ENCODE measurements around the gene RNPS1.
"Not testable (repeated sequence)": the region's sequence is repeated elsewhere in the genome, so short reads cannot be mapped to it uniquely, and the experiment has no call there.

RNPS1 gene

GRCh38 chr16:2282866-2283555, 15.1 kb upstream of the RNPS1 start:
- DNase-seq (ENCODE audit: low spot score) = no peak

DNA sequence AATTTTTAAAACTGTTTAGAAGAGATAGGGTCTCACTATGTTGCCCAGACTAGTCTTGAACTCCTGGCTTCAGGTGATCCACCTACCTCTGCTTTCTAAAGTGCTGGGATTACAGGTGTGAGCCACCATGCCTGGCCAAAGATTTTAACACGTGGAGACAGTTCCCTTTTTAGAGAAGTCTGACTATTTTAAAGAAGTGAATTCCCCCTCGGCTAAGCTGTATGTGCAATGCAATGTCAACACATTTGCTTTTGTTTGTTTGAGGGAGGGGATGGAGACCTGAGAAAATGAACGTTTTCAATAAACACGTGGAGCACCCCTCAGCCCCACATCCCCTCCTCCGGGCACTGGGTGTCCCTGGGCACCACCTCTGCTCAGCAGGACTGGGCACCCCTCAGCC, 14.3 kb upstream of the RNPS1 start:
- no peak for DNase-seq (ENCODE audit: low spot score)

- DNase-seq (ENCODE audit: low spot score) = no peak
Measured at GRCh38 chr16:2280981-2281542, 13.1 kb upstream of the RNPS1 start.

DNA sequence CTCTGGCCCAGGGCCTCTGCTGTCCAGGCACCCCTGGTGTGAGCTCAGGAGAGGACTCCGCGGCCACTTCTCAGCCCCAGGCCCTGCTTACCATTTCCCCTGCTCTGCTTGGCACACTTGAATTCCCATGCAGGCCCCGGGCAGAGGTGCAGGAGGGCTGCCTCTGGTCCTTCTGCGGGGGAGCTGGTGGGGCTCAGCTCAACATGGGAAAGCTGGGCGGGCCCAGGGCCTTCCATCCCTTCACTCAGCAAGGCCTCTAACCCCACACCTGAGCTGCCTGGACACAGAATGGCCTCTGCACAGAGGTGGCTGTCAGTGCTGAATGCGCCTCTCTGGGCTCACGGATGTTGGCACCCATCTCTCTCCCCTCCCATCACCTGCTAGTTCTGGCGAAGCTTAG, 12.5 kb upstream of the RNPS1 start:
- no peak for DNase-seq (ENCODE audit: low spot score)

- DNase-seq (ENCODE audit: low spot score) = no peak
Measured at GRCh38 chr16:2278956-2279800, 11.3 kb upstream of the RNPS1 start.

GRCh38 chr16:2278272-2278608, 10.3 kb upstream of the RNPS1 start:
- no peak for DNase-seq (ENCODE audit: low spot score)

- DNase-seq (ENCODE audit: low spot score) = no peak
Measured at GRCh38 chr16:2277466-2278271, 9.7 kb upstream of the RNPS1 start.

DNA sequence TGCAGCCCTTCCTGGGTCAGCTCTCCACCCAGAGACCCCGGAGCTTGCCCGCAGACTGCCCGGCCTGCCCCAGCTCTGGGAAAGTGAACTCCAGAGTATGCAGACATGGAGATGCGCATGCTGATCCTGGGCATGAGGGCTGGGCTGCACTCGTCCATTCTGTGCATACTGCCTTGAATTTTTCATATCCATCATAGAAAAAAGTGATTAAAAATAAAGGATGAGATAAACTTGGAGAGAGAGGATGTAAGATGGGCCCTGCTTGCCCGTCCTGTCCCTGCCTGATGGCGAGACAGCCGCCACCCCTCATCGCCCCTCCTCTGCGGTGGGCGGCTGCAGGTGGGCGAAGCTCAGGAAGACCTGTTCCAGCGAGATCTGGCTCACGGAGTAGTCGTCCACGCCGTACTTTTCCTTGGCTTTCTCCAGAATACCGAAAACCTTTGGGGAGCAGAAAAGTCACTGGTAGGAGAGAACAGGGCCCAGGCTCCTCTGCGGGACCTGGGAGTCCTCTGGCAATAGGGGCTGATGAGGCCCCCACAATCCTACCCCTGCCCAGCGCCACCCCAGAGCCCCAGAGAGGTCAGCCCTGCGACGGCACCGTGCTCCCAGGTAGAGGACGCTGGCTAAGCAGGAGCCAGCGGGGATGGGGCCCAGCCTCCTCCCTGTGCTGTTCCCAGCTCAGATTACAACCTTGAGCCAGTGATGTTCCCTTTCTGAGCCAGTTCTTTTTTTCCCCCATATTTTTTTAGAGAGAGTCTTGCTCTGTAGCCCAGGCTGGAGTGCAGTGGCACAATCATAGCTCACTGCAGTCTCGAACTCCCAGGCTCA, 8.7 kb upstream of the RNPS1 start:
- DNase-seq (ENCODE audit: low spot score) = no peak

- DNase-seq (ENCODE audit: low spot score) = no peak
Measured at GRCh38 chr16:2275476-2276367, 7.8 kb upstream of the RNPS1 start.

GRCh38 chr16:2273931-2274330, 6.0 kb upstream of the RNPS1 start:
- DNase-seq (ENCODE audit: low spot score) = no peak

- no peak for DNase-seq (ENCODE audit: low spot score)
Measured at GRCh38 chr16:2273484-2273883, 5.6 kb upstream of the RNPS1 start.

GRCh38 chr16:2271848-2272461, 4.0 kb upstream of the RNPS1 start:
- DNase-seq (ENCODE audit: low spot score) = no peak

DNA sequence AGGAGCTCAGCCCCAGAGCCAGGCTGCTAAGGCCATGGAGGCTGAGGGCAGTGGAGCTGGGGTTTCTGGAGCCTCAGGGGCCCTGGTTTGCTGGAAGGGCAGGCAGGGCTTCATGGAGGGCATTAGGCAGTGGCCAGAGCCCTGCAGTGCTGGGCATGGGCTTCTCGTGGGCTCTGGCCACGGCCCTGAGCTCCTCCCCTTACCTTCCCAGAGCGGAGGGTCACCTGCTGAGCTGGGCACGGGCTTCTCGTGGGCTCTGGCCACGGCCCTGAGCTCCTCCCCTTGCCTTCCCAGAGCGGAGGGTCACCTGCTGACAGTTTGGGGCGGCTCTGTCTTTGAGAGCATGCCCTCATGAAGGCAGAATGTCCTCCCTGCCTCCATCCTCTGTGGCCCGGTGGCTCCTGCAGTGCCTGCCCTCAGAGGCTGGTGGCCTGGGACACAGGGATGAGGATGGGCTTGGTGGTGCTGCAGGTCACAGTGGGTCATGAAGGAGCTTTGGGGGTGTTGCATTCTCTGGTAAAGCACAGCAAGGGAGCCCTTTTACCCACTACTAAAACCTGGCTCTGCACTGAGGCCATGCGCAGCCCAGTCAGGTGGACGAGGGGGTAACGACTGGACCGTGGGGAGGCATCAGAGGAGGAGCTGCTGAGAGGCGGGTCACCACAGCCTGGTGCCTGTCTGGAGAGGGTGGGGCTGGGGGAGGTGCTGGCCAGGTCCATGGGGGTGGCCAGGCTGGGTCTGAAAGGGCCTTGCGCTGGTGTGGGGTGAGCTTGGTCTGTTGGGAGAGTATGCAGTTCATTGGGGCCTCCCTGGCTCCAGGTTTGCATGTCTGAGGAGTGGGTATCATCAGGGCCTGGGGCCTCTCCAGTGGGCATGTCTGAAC, 2.9 kb upstream of the RNPS1 start:
- DNase-seq (ENCODE audit: low spot score) = no peak

DNA sequence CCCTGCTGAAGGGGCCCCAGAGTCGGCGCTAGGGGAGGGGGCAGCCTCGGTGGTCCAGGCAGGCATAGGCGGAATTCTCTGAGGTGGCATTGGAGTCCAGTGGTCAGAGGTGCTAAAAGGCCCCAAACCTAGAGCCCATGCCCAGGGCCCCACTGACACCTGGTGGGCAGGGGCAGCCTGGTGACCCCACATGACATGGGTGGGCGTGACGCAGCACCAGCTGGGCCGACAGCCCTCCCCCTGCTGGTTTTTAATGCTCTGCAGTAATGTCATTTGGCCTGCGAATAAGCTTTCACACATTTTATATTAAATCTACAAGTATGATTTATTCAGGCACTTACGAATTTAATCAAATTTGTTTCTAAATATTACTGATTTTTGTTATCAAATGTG, 2.1 kb upstream of the RNPS1 start:
- DNase-seq (ENCODE audit: low spot score) = no peak

DNA sequence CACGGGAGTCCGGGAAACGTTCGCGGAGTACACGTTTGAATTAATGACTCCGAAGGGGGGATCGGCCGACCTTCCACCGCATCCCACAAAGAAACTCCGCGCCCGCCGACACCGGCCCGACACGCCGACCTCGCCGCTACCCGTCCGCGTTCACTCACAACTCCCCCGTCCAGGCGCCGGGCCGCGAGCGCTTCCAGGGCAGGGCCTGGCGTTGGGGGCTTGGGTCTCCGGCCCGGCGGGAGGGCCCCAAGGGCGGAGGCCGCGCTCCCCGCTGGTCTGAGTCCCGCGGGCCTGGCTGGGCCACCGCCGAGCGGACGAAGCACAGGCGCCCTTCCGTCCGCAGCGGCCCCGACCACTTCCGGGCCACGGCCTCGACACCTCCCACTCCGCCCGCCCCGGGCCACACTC, 417 bp downstream of the RNPS1 start:
- not testable (repeated sequence) for DNase-seq (ENCODE audit: low spot score)

- not testable (repeated sequence) for DNase-seq (ENCODE audit: low spot score)
Measured at GRCh38 chr16:2266887-2267286, 1.0 kb downstream of the RNPS1 start.

DNA sequence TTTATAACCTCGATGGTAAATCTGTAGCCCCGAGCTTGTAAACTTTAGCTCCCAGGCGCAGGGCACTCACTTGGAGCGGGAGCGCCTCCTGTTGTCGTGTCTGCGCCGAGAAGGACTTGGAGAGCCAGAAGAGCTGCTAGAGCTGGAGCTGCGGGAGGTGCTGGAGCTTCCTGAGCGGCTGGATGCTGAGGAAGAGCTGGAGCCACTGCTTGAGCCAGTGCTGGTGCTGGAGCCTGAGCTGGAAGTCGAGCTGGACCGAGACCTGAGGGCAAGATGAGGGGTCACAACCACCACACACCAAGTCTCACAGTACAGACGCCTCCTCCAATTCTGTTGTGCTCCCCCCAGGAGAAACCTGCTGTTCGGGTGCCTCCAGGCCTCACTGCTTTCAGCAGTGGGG, 4.9 kb downstream of the RNPS1 start:
- DNase-seq (ENCODE audit: low spot score) = not testable (repeated sequence)

DNA sequence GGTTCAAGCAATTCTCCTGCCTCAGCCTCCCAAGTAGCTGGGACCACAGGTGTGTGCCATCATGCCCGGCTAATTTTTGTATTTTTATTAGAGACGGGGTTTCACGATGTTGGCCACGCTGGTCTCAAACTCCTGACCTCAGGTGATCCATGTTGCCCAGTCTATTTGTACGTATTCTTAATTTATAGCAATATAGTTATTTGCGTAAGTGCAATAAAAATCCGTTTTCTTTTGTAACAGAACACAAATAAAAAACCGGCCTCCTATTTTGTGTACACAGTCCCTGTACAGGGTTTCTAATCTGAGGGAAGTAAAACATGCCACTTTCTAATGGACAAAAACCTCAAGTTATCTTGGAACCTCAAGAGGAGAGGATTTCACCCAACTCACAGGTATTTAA, 7.7 kb downstream of the RNPS1 start:
- DNase-seq (ENCODE audit: low spot score) = no peak

- DNase-seq (ENCODE audit: low spot score) = not testable (repeated sequence)
Measured at GRCh38 chr16:2258530-2258929, 9.4 kb downstream of the RNPS1 start.
